HepG2 (cell line): ENCODE data around the gene THPO. TPM values are rescaled to one million over a fixed set of nuclear protein-coding genes. Genes with fewer than 3 reads are reported as not detected.

Experiments
- ATAC-seq: fragments of 200-7000 bp; cut with Tn5 transposase; 3 replicates; pipeline ENCODE4 v1.9.1; 2020; ENCODE audit warnings: mild to moderate bottlenecking, moderate library complexity
- BruUV-seq: library from RNA; stranded (reverse); fragments of 400-500 nt; replicated peaks from 2 replicates; lab custom pipeline; 2021; lab: Mats Ljungman, UMichigan
- CTCF ChIA-PET: fragments of 300-600 bp; formaldehyde crosslinking; extraction: SDS; loops from one replicate; lab custom pipeline; 2021; ENCODE audit warnings: low total read pairs, inconsistent platforms, low intra/inter-chr PET ratio; lab: Yijun Ruan, JAX
- POLR2A ChIA-PET: fragments of 350-600 bp; sonication (Branson Sonifier 250); formaldehyde crosslinking; loops from one replicate; lab custom pipeline; 2020; ENCODE audit warnings: antibody characterized with exemption, inconsistent platforms; lab: Yijun Ruan, JAX
- DNase-seq: peaks from one replicate; pipeline ENCODE4 v3.0.0-alpha.2; 2015; ENCODE audit warnings: low spot score
- FAIRE-seq: peaks from 3 replicates; lab custom pipeline; 2011; peaks lifted over from hg19 to GRCh38; lab: Jason Lieb, UNC
- H2AFZ ChIP-seq: one replicate; pipeline ENCODE4 v1.6.1; 2011; ENCODE audit warnings: low read length, inconsistent platforms
- H3K27ac ChIP-seq: fragments of 300-600 bp; 3 replicates; pipeline ENCODE4 v1.8.0; 2011; ENCODE audit warnings: mixed run types, mild to moderate bottlenecking, mixed read lengths, low read length, inconsistent platforms; ENCODE audit not compliant: insufficient read depth; ENCODE audit errors: extremely low read length
- H3K27me3 ChIP-seq, 2 experiments: fragments of 200-600 bp in 1 of 2; 2 replicates in 1 of 2; 3 replicates in 1 of 2; pipeline versions ENCODE4 v1.6.0 to v1.8.0; 2011; ENCODE audit warnings: low read length in 2 of 2, mild to moderate bottlenecking in 2 of 2, moderate library complexity in 2 of 2, inconsistent platforms in 1 of 2; ENCODE audit not compliant: insufficient read depth in 2 of 2, control insufficient read depth in 1 of 2
- H3K36me3 ChIP-seq, 2 experiments: fragments of 200-600 bp in 1 of 2; replicated peaks in 1 of 2; 2 replicates in 1 of 2; 3 replicates in 1 of 2; pipeline versions ENCODE4 v1.5.1 to v1.8.0; 2011; ENCODE audit warnings: low read length in 2 of 2, inconsistent platforms in 1 of 2; ENCODE audit not compliant: insufficient read depth in 2 of 2, control insufficient read depth in 1 of 2
- H3K4me1 ChIP-seq: 2 replicates; pipeline ENCODE4 v1.5.1; 2012; ENCODE audit warnings: low read length, inconsistent platforms; ENCODE audit not compliant: insufficient read depth
- H3K4me2 ChIP-seq: 2 replicates; pipeline ENCODE4 v1.6.0; 2011; ENCODE audit warnings: low read depth, low read length, inconsistent platforms
- H3K4me3 ChIP-seq, 3 experiments: fragments of 200-600 bp in 1 of 3; sonication (generic), shearing (Covaris generic) in 1 of 3; replicated peaks in 1 of 3; 2 replicates each; pipeline ENCODE4 v1.5.1; 2011 to 2016; ENCODE audit warnings: low read length in 3 of 3, inconsistent platforms in 2 of 3, low read depth in 2 of 3, mild to moderate bottlenecking in 2 of 3, control low read depth in 1 of 3, mixed read lengths in 1 of 3; ENCODE audit not compliant: insufficient read depth in 1 of 3
- H3K79me2 ChIP-seq: one replicate; pipeline ENCODE4 v1.6.1; 2011; ENCODE audit warnings: low read length, inconsistent platforms; ENCODE audit not compliant: insufficient read depth
- H3K9ac ChIP-seq: 2 replicates; pipeline ENCODE4 v1.6.0; 2011; ENCODE audit warnings: mild to moderate bottlenecking, low read depth, low read length, inconsistent platforms; ENCODE audit not compliant: insufficient read depth
- H3K9me3 ChIP-seq: 2 replicates; pipeline ENCODE4 v1.5.1; 2012; ENCODE audit warnings: mild to moderate bottlenecking, low read length
- H4K20me1 ChIP-seq: 2 replicates; pipeline ENCODE4 v1.6.0; 2011; ENCODE audit warnings: inconsistent platforms, mild to moderate bottlenecking, low read length, moderate library complexity; ENCODE audit not compliant: insufficient read depth
- AGO1 ChIP-seq: fragments of 200-400 bp; formaldehyde crosslinking; IDR thresholded peaks from 2 replicates; pipeline ENCODE4 v1.6.1; 2017; ENCODE audit warnings: mild to moderate bottlenecking, low read depth, low read length, moderate library complexity; ENCODE audit not compliant: poor library complexity, severe bottlenecking
- SP1 ChIP-seq, 2 experiments: fragments of 450-650 bp in 1 of 2; sonication (generic) in 1 of 2; formaldehyde crosslinking in 1 of 2; IDR thresholded peaks; 2 replicates each; pipeline versions ENCODE4 v1.4.0 to v1.6.1; 2016 to 2020; ENCODE audit warnings: missing genetic modification reagents in 1 of 2
- ZBTB33 ChIP-seq: sonication (generic); formaldehyde crosslinking; IDR thresholded peaks from 2 replicates; pipeline ENCODE4 v1.4.0; 2020; ENCODE audit warnings: missing genetic modification reagents
- ZMYM3 ChIP-seq: sonication (generic); formaldehyde crosslinking; IDR thresholded peaks from 2 replicates; pipeline ENCODE4 v1.5.1; 2020; ENCODE audit warnings: mild to moderate bottlenecking, missing genetic modification reagents
- ZNF629 ChIP-seq: sonication (generic); formaldehyde crosslinking; conservative IDR thresholded peaks from 2 replicates; pipeline ENCODE4 v1.5.0; 2020; ENCODE audit warnings: missing genetic modification reagents
- ZNF687 ChIP-seq: sonication (generic); formaldehyde crosslinking; IDR thresholded peaks from 2 replicates; pipeline ENCODE4 v1.5.1; 2020; ENCODE audit warnings: mild to moderate bottlenecking, missing genetic modification reagents, moderate library complexity
- WGBS: methylation state at CpG from one replicate; pipeline ENCODE4 v1.1.6; 2017; ENCODE audit warnings: low lambda C conversion rate; 5-methylcytosine and 5-hydroxymethylcytosine counted together
- in situ Hi-C: cut with HindIII; loops from 2 replicates; pipeline ENCODE4 v1.10.0; 2017; ENCODE audit warnings: low pct_unique_long_range_greater_than_20kb; ENCODE audit not compliant: extremely low pct_ligation_motif_present
- intact Hi-C: fragments of 100-400 bp; cut with micrococcal nuclease; formaldehyde crosslinking; loops from one replicate; pipeline ENCODE4 v1.10.0; 2022; ENCODE audit not compliant: unreplicated experiment
- polyA plus RNA-seq, 8 experiments: library from polyadenylated mRNA; depleted of rRNA in 3 of 8; stranded (reverse) in 7 of 8; unstranded in 1 of 8; fragments of >200 nt; fragmentation: Illumina TruSeq in 4 of 8; extraction: Trizol in 4 of 8; gene quantifications; 2 replicates each; pipeline versions ENCODE4 v1.2.1 to v1.2.3, GENCODE V29; 2011 to 2016; ENCODE audit warnings: low read depth in 4 of 8, missing spikeins in 1 of 8, mixed read lengths in 1 of 8; ENCODE audit not compliant: insufficient read depth in 1 of 8
- total RNA-seq, 5 experiments: library from RNA; depleted of rRNA; stranded (reverse); fragments of >200 nt; fragmentation: Illumina TruSeq; extraction: Trizol; gene quantifications; 2 replicates each; pipeline ENCODE4 v1.2.3, GENCODE V29; 2016; ENCODE audit warnings: low read depth in 1 of 5

The THPO gene
- total and polyA plus RNA-seq, 2 of the 13 experiments (the other 11 are each of a cell fraction or from before 2014, with no cell fraction given), result 2.8 to 4.8 TPM

- peak overlapping the region; percentile 58 for H3K9ac ChIP-seq
- in situ Hi-C loops (no loop called here), intact Hi-C loops (no loop called here)
- H3K27ac ChIP-seq, result no peak overlapping the region
- H3K9me3 ChIP-seq, result no peaks in the 10 kb centered on the region
- ATAC-seq (no peak), DNase-seq (no peak), FAIRE-seq (no peak)
- peak; percentile 4 for TF ChIP-seq AGO1
- TF ChIP-seq SP1 (IDR thresholded peaks at IDR 0.05), result no peak
- TF ChIP-seq SP1 (CRISPR knock-in tag; IDR thresholded peaks at IDR 0.05), result no peak
- TF ChIP-seq ZMYM3 (CRISPR knock-in tag), result peak; percentile 31; the same call in 1 of the 2 replicates
- peak; percentile 25 for TF ChIP-seq ZNF687 (CRISPR knock-in tag)
- peak; percentile 42; the same call in 1 of the 2 replicates for TF ChIP-seq ZBTB33 (CRISPR knock-in tag)
- peak; percentile 80 for TF ChIP-seq ZNF629 (CRISPR knock-in tag)
- 0 out of 2 replicates have a peak, but pooled peaks cover 3% of the 10 kb centered on the region for H4K20me1 ChIP-seq
- 83% methylated on average over 7 of the region's 42 CpGs for WGBS
- no TSS peak for BruUV-seq
- H3K79me2 ChIP-seq, result peaks cover 25% of the 10 kb centered on the region
- H2AFZ ChIP-seq, result no peak overlapping the region
- peak overlapping the region; percentile 59 to 79 (median 71); a peak in 4 of 6 replicates for H3K4me3 ChIP-seq
- CTCF ChIA-PET, result no interaction called here
- H3K4me2 ChIP-seq, result peak overlapping the region; percentile 80
- peaks cover 27% of the 10 kb centered on the region for H3K4me1 ChIP-seq
- H3K27me3 ChIP-seq, result no peaks in the 10 kb centered on the region; a peak in 1 of 5 replicates
- H3K36me3 ChIP-seq, result peaks cover 8 to 25% of the 10 kb centered on the region in 2 experiments; a peak in 4 of 5 replicates
- POLR2A ChIA-PET, result interaction anchor here (1.0 to 1.4 kb wide), 3 partner anchors 8 to 33 kb away, joined by 4 to 5 read pairs (median 5); no protein-coding TSS in a partner anchor
Observed at GRCh38 chr3:184380627-184381260, 2.7 kb upstream of the THPO start.
